Natural killer cell (primary cell): ENCODE measurements around the gene ZNF175. TPM values are rescaled to one million over a fixed set of nuclear protein-coding genes. Genes with fewer than 3 reads are reported as not detected.
A peak's percentile ranks its signal among the peaks of the same experiment; 100 is the strongest.

Experiments used
- ATAC-seq, 3 donors: fragments of 150-1000 bp in 2 of 3; fragments of 200-7000 bp in 1 of 3; cut with Tn5 transposase; 1 replicate in 1 of 3; 2 replicates in 2 of 3; pipeline ENCODE4 v1.10.0; 2021; ENCODE audit warnings: mild to moderate bottlenecking in 2 of 3, moderate library complexity in 2 of 3
- DNase-seq, 2 donors: peaks; one replicate each; pipeline versions ENCODE4 v3.0.0 to v3.0.0-alpha.2; 2013 to 2021; ENCODE audit warnings: mixed read lengths in 1 of 2
- H3K27ac ChIP-seq: one replicate; pipeline ENCODE4 v1.5.1; 2013; ENCODE audit warnings: mild to moderate bottlenecking, low read length
- H3K27me3 ChIP-seq: one replicate; pipeline ENCODE4 v1.6.1; 2013; ENCODE audit warnings: low read length; ENCODE audit not compliant: control insufficient read depth, insufficient read depth
- H3K36me3 ChIP-seq: one replicate; pipeline ENCODE4 v1.6.1; 2013; ENCODE audit warnings: low read length; ENCODE audit not compliant: control insufficient read depth, insufficient read depth
- H3K4me1 ChIP-seq: one replicate; pipeline ENCODE4 v1.6.1; 2013; ENCODE audit warnings: low read length; ENCODE audit not compliant: control insufficient read depth, insufficient read depth
- H3K4me3 ChIP-seq: one replicate; pipeline ENCODE4 v1.5.1; 2013; ENCODE audit warnings: low read length
- H3K9me3 ChIP-seq: one replicate; pipeline ENCODE4 v1.6.1; 2013; ENCODE audit warnings: low read length; ENCODE audit not compliant: control insufficient read depth, insufficient read depth
- H3K27ac Mint-ChIP-seq, 2 donors: one replicate each; pipeline ENCODE4 v1.8.0; 2022; ENCODE audit warnings: mild to moderate bottlenecking in 2 of 2, mixed read lengths in 2 of 2, moderate library complexity in 1 of 2
- H3K27me3 Mint-ChIP-seq, 2 donors: one replicate each; pipeline ENCODE4 v1.8.0; 2022; ENCODE audit warnings: low read depth in 2 of 2, mixed read lengths in 2 of 2
- H3K36me3 Mint-ChIP-seq: one replicate; pipeline ENCODE4 v1.8.0; 2022; ENCODE audit warnings: mixed read lengths
- H3K4me1 Mint-ChIP-seq, 2 donors: one replicate each; pipeline ENCODE4 v1.8.0; 2022; ENCODE audit warnings: mixed read lengths in 2 of 2
- H3K4me3 Mint-ChIP-seq: one replicate; pipeline ENCODE4 v1.8.0; 2022; ENCODE audit warnings: mild to moderate bottlenecking, moderate library complexity, mixed read lengths
- H3K9me3 Mint-ChIP-seq, 2 donors: one replicate each; pipeline ENCODE4 v1.8.0; 2022; ENCODE audit warnings: mixed read lengths in 2 of 2
- CTCF ChIP-seq: fragments of 200-600 bp; IDR thresholded peaks from one replicate; pipeline ENCODE4 v1.8.0; 2022; ENCODE audit warnings: antibody characterized with exemption
- WGBS: methylation state at CpG from one replicate; pipeline ENCODE4 v1.1.7; 2013; ENCODE audit warnings: missing lambda C conversion rate; ENCODE audit not compliant: insufficient coverage; 5-methylcytosine and 5-hydroxymethylcytosine counted together
- intact Hi-C: fragments of 100-400 bp; cut with micrococcal nuclease; formaldehyde crosslinking; loops from one replicate; pipeline ENCODE4 v1.14.2; 2022
- total RNA-seq, 4 donors: library from RNA; stranded (reverse); fragments of 120-200 nt in 1 of 4; gene quantifications; one replicate each; pipeline versions ENCODE4 v1.2.3 to v1.2.4, GENCODE V29; 2013 to 2022

The ZNF175 gene
- total RNA-seq, 3 donors from 2014 or later (not counting 1 experiment from before 2014, with no cell fraction given), result 3.4 to 4.8 (median 4.0) TPM

DNA sequence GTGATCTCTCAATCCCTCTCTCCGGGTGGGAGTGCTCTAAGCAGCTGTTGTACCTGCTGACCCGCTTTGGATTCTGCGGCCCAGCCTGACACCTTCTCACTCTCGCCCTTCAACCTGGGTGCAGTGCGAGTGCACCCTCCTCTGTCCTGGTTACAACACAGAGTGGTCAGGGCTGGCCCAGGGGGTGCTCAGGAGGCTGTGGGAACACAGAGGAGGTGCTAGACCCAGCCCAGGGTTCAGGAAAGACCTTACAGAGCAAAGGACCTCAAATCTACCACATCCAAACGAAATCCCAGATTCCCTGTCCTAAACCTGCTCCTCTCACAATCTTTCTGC is 23.7 kb downstream of the ZNF175 start:
- Histone ChIP-seq H3K9me3 (no peaks in the 10 kb centered on the region), H3K36me3 (no peaks in the 10 kb centered on the region), H3K4me1 (peaks cover 22% of the 10 kb centered on the region), H3K27ac (peak overlapping the region; percentile 61), H3K4me3 (peak overlapping the region; percentile 80), H3K27me3 (no peaks in the 10 kb centered on the region)
- no peak for TF ChIP-seq CTCF
- Mint-ChIP-seq H3K4me3 (peak overlapping the region; percentile 97), H3K9me3 (peaks cover 0 to 2% of the 10 kb centered on the region in 2 donors), H3K36me3 (no peaks in the 10 kb centered on the region), H3K4me1 (peaks cover 23 to 31% of the 10 kb centered on the region in 2 donors), H3K27ac (peak overlapping the region; percentile 74 to 92), H3K27me3 (peaks cover 0 to 2% of the 10 kb centered on the region in 2 donors)
- 39% methylated on average over 6 of the region's 6 CpGs for whole genome bisulfite sequencing
- DNase-seq, result no peak
- ATAC-seq, result peak in 2 of 3 donors; percentile 1
- intact Hi-C loops, result no loop called here

DNA sequence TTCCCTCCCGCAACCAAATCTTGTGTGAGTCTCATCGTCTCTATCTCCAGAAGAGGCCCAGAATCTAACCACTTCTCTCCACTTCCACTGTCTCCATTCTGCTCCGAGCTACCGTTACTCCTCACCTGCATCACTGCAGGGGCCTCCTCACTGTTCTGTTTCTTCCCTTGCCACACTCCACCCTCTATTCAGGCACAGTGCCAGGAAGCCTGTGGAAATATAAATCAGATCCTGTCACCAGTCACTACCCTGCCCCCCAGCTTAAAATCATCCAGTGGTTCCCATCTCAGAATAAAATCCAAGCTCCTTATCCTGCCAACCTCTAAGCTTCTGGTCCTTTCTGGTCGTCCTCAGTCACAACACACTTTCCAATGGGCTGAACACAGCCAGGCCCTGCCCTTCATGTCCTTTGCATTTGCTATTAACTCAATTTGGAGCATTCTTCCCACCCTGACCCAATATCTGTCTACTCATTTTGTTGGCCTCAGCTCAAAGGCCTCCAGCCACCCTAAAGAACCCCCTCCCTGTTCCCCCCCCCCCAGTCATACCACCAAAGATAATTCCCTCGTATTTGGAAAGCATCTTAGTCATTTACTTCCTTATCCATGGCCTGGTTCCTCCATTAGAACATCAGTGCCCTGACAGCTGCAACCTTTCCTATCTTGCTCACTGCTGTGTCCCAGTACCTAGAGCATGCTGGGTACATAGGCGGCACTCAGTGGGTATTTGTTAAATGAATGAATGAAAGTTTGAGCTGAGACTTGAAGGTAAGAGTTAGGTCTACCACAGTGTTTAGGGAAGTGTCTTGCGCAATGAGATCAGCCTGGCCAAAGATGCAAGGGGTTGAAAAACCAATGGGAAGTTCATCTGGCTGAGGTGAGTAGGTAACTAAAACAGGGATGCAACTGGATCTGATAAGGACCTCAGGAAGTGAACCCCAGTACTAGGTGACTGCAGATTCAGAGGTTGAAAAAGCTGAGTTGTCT is 24.4 kb downstream of the ZNF175 start:
- Mint-ChIP-seq H3K4me3 (peak overlapping the region; percentile 97), H3K9me3 (peaks cover 0 to 2% of the 10 kb centered on the region in 2 donors), H3K27ac (peak overlapping the region; percentile 74 to 92), H3K36me3 (no peaks in the 10 kb centered on the region), H3K4me1 (peaks cover 23 to 31% of the 10 kb centered on the region in 2 donors), H3K27me3 (peaks cover 0 to 6% of the 10 kb centered on the region in 2 donors)
- no peaks in the 10 kb centered on the region for H3K9me3 ChIP-seq
- no peak overlapping the region for H3K4me3 ChIP-seq
- TF ChIP-seq CTCF, result no peak
- no peaks in the 10 kb centered on the region for H3K36me3 ChIP-seq
- peaks cover 22% of the 10 kb centered on the region for H3K4me1 ChIP-seq
- no peak for ATAC-seq
- DNase-seq, result no peak
- intact Hi-C loops, result no loop called here
- 93% methylated on average over 8 of the region's 8 CpGs for WGBS
- no peak overlapping the region for H3K27ac ChIP-seq
- H3K27me3 ChIP-seq, result no peaks in the 10 kb centered on the region

DNA sequence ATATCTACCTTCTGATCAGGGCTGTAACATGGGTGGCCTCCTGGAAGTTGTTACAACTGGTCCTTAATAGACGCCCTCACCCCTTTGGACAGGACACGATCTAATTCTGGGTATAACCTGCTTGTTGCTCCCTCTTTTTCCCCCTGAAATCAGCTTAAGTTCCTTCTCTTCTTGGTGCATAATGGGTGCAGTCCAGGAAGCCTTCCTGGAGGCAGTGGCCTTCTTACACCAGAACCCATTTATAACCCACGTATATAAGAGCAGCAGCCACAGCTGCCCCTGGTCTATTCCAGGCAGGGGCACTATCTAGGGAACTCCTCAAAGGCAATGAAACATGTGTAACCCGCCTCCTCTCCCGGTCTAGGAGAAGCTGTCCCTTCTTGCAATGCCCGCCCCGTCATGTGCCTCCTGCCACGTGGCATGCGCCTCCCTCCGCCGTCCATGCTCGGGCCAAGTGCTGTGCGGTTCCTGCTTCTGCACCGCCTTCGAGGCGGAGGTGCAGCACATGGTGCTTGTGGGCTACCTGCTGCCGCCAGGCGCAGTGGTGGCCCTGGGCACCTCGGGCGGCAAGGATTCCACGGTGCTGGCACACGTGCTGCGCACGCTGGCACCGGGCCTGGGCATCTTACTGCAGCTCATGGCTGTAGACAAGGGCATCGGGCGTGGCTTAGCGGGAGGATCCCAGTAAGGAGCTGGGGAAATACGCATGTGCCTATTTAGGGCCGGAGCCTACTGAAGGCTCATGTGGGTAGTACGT is 27.3 kb downstream of the ZNF175 start:
- peaks cover 21 to 42% of the 10 kb centered on the region in 2 donors for H3K4me1 Mint-ChIP-seq
- H3K27me3 Mint-ChIP-seq, result peaks cover 0 to 14% of the 10 kb centered on the region in 2 donors
- Histone ChIP-seq H3K36me3 (no peaks in the 10 kb centered on the region), H3K4me3 (no peak overlapping the region), H3K4me1 (peaks cover 28% of the 10 kb centered on the region), H3K27ac (no peak overlapping the region), H3K27me3 (peaks cover 4% of the 10 kb centered on the region), H3K9me3 (no peaks in the 10 kb centered on the region)
- no peak for ATAC-seq
- DNase-seq, result no peak
- peaks cover 0 to 2% of the 10 kb centered on the region in 2 donors for H3K9me3 Mint-ChIP-seq
- intact Hi-C loops, result no loop called here
- H3K27ac Mint-ChIP-seq, result no peak overlapping the region
- peak overlapping the region; percentile 17 for H3K4me3 Mint-ChIP-seq
- H3K36me3 Mint-ChIP-seq, result no peaks in the 10 kb centered on the region
- TF ChIP-seq CTCF, result no peak
- WGBS, result 97% methylated on average over 31 of the region's 31 CpGs
